Muscle layer of duodenum (tissue), 2 donors: ENCODE data around the gene PATJ.
"Not testable (repeated sequence)": the region's sequence is repeated elsewhere in the genome, so short reads cannot be mapped to it uniquely, and the experiment has no call there.

Experiments used
- H3K27ac ChIP-seq: one replicate; pipeline ENCODE4 v1.7.0; 2013; ENCODE audit warnings: mild to moderate bottlenecking, low read length
- H3K27me3 ChIP-seq: one replicate; pipeline ENCODE4 v1.7.0; 2013; ENCODE audit warnings: low read depth, mild to moderate bottlenecking, control low read depth, low read length
- H3K36me3 ChIP-seq, 2 donors: one replicate each; pipeline ENCODE4 v1.7.0; 2013; ENCODE audit warnings: low read length in 2 of 2, control low read depth in 1 of 2, mild to moderate bottlenecking in 1 of 2; ENCODE audit not compliant: insufficient read depth in 2 of 2, control insufficient read depth in 1 of 2
- H3K4me1 ChIP-seq, 2 donors: one replicate each; pipeline ENCODE4 v1.7.0; 2013; ENCODE audit warnings: low read length in 2 of 2, mild to moderate bottlenecking in 2 of 2, control low read depth in 1 of 2, moderate library complexity in 1 of 2; ENCODE audit not compliant: insufficient read depth in 2 of 2, control insufficient read depth in 1 of 2
- H3K4me3 ChIP-seq, 2 donors: one replicate each; pipeline ENCODE4 v1.7.0; 2013; ENCODE audit warnings: low read length in 2 of 2, low read depth in 1 of 2, mild to moderate bottlenecking in 1 of 2
- H3K9me3 ChIP-seq, 2 donors: one replicate each; pipeline ENCODE4 v1.7.0; 2013; ENCODE audit warnings: low read length in 2 of 2, control low read depth in 1 of 2, mild to moderate bottlenecking in 1 of 2; ENCODE audit not compliant: control insufficient read depth in 1 of 2
- donor health status: healthy.

The PATJ gene

GRCh38 chr1:61836649-61837048 lies 94.4 kb downstream of the PATJ start:
- Histone ChIP-seq H3K4me3 (no peak overlapping the region), H3K27ac (no peak overlapping the region), H3K36me3 (no peaks in the 10 kb centered on the region), H3K27me3 (no peaks in the 10 kb centered on the region), H3K4me1 (peaks cover 0 to 11% of the 10 kb centered on the region in 2 donors), H3K9me3 (no peaks in the 10 kb centered on the region)

GRCh38 chr1:61837607-61838006 lies 95.3 kb downstream of the PATJ start:
- not testable (repeated sequence) for H3K4me3 ChIP-seq, H3K27ac ChIP-seq, H3K27me3 ChIP-seq, H3K9me3 ChIP-seq, H3K36me3 ChIP-seq
- peaks cover 0 to 11% of the 10 kb centered on the region in 2 donors for H3K4me1 ChIP-seq

GRCh38 chr1:61839679-61840078 lies 97.4 kb downstream of the PATJ start:
- no peaks in the 10 kb centered on the region for H3K9me3 ChIP-seq
- no peak overlapping the region for H3K27ac ChIP-seq
- H3K4me1 ChIP-seq: peaks cover 0 to 11% of the 10 kb centered on the region in 2 donors

GRCh38 chr1:61842036-61842435 lies 99.8 kb downstream of the PATJ start:
- H3K27ac ChIP-seq: no peak overlapping the region
- H3K4me3 ChIP-seq: no peak overlapping the region
- H3K9me3 ChIP-seq: no peaks in the 10 kb centered on the region
- no peaks in the 10 kb centered on the region for H3K36me3 ChIP-seq
- H3K27me3 ChIP-seq: no peaks in the 10 kb centered on the region
- peaks cover 0 to 11% of the 10 kb centered on the region in 2 donors for H3K4me1 ChIP-seq

More at GRCh38 chr1:61839679-61840078, 97.4 kb downstream of the PATJ start:
- no peaks in the 10 kb centered on the region for H3K27me3 ChIP-seq
- no peaks in the 10 kb centered on the region for H3K36me3 ChIP-seq
- no peak overlapping the region for H3K4me3 ChIP-seq

DNA sequence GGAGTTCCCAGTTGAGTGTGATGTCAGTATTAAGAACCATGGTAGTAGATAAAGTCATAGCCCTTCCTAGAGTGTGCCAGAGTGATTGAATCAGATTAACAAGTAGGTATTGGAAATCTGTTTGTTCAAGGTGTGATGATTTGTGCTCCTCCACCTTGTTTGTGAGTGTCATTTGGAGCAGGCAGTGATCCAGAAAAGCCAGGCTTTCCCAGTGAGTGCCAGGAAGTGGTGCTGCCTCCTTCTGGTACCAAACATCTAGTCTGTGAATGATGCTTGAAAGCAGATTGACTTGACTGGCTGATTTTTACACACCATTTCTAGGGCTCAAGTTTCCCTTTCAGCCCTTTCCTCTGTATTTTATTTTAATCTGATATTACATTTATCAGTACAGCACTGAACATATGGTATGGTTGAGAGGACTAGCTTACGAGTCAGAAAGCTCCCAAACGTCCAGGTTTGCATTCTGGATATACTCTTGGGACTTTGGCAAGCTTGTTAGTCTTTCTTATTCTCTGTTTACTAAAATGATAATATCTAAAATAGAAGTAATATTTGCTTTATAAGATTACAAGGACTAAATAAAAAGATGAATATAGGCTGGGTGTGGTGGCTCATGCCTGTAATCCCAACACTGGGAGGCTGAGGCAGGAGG lies 100.7 kb downstream of the PATJ start:
- no peaks in the 10 kb centered on the region for H3K36me3 ChIP-seq
- H3K27ac ChIP-seq: no peak overlapping the region
- H3K4me1 ChIP-seq: peaks cover 0 to 11% of the 10 kb centered on the region in 2 donors
- no peaks in the 10 kb centered on the region for H3K9me3 ChIP-seq
- H3K27me3 ChIP-seq: no peaks in the 10 kb centered on the region
- H3K4me3 ChIP-seq: no peak overlapping the region

GRCh38 chr1:61844006-61844405 lies 101.7 kb downstream of the PATJ start:
- Histone ChIP-seq H3K9me3 (no peaks in the 10 kb centered on the region), H3K27me3 (no peaks in the 10 kb centered on the region), H3K27ac (no peak overlapping the region), H3K4me1 (peaks cover 0 to 6% of the 10 kb centered on the region in 2 donors), H3K4me3 (no peak overlapping the region), H3K36me3 (no peaks in the 10 kb centered on the region)

GRCh38 chr1:61844664-61845063 lies 102.4 kb downstream of the PATJ start:
- not testable (repeated sequence) for H3K27ac ChIP-seq, H3K36me3 ChIP-seq, H3K4me1 ChIP-seq, H3K9me3 ChIP-seq, H3K27me3 ChIP-seq, H3K4me3 ChIP-seq

GRCh38 chr1:61851235-61851634 lies 109.0 kb downstream of the PATJ start:
- peaks cover 0 to 3% of the 10 kb centered on the region in 2 donors for H3K36me3 ChIP-seq
- H3K27me3 ChIP-seq: no peaks in the 10 kb centered on the region
- no peak overlapping the region for H3K27ac ChIP-seq
- no peaks in the 10 kb centered on the region for H3K9me3 ChIP-seq
- H3K4me3 ChIP-seq: no peak overlapping the region
- no peaks in the 10 kb centered on the region for H3K4me1 ChIP-seq

DNA sequence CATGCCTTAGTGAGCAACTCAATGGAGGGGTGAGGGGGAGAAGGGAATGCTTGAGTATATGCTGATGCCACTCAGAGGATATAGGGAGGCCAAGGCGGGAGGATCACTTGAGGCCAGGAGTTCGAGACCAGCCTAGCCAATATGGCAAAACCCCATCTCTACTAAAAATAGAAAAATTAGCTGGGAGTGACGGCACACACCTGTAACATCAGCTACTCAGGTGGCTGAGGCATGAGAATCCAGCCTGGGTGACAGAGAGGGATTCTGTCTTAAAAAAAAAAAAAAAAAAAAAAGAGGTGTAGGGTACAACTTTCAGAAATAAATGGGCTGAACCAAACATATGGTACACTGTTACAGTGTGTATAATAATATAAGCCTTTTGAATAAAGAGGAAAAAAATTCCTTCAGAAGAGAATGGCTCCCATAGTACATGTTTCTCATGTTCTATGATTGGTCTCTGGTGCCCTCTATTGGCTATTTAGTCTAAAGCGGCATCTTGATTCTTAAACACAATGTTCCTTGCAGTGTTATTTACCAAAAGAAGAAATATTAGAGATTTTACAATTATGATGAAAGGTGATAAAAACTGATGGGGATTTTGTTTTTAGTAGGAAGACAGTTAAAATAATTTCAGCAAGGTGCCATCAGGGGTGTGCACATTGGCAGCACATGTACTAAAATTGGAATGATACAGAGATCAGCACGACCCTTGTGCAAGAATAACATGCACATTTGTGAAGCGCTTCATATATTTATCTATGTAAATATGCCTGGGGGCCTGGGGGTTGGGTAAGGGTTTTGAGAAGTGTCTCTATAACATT lies 109.8 kb downstream of the PATJ start:
- H3K27ac ChIP-seq: no peak overlapping the region

DNA sequence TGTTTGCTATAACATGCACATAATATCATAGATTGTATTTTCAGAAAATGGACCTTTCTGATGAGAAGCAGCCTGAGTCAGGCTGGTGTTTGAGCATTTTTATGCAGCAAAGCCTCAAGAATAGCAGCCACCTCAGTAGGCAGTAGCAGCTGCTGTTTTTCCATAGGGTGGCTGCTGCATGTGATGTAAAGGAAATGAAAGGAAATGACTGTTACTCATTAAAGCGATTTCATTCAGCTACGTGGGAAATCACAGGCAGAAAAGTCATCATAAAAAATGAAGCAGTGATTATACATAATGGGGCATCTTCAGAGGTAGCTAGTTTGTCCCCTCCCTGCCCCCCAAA lies 110.4 kb downstream of the PATJ start:
- Histone ChIP-seq H3K36me3 (peaks cover 0 to 5% of the 10 kb centered on the region in 2 donors), H3K27me3 (no peaks in the 10 kb centered on the region), H3K4me1 (no peaks in the 10 kb centered on the region), H3K9me3 (no peaks in the 10 kb centered on the region), H3K27ac (no peak overlapping the region), H3K4me3 (no peak overlapping the region)

More for the DNA sequence above, 109.8 kb downstream of the PATJ start:
- Histone ChIP-seq H3K4me1 (no peaks in the 10 kb centered on the region), H3K27me3 (no peaks in the 10 kb centered on the region), H3K9me3 (no peaks in the 10 kb centered on the region), H3K4me3 (no peak overlapping the region), H3K36me3 (peaks cover 0 to 5% of the 10 kb centered on the region in 2 donors)

GRCh38 chr1:61853583-61853982 lies 111.3 kb downstream of the PATJ start:
- no peak overlapping the region for H3K27ac ChIP-seq
- H3K27me3 ChIP-seq: no peaks in the 10 kb centered on the region
- no peak overlapping the region for H3K4me3 ChIP-seq
- H3K9me3 ChIP-seq: no peaks in the 10 kb centered on the region
- no peaks in the 10 kb centered on the region for H3K4me1 ChIP-seq
- peaks cover 0 to 5% of the 10 kb centered on the region in 2 donors for H3K36me3 ChIP-seq
